Transverse colon (tissue), 4 donors: ENCODE measurements around the gene SHB.

Experiments
- EP300 ChIP-seq: sonication (generic); formaldehyde crosslinking; IDR thresholded peaks from one replicate; pipeline ENCODE4 v1.6.1; 2017; ENCODE audit warnings: antibody characterized with exemption, low read depth
- POLR2AphosphoS5 ChIP-seq, 3 donors: sonication (generic); formaldehyde crosslinking; IDR thresholded peaks; one replicate each; pipeline ENCODE4 v1.6.1; 2016; ENCODE audit warnings: antibody characterized with exemption in 3 of 3
- TF ChIP-seq, protein P1 (sequence below), 5 experiments: fragments of 200-600 bp in 3 of 5; fragments of 450-650 bp in 2 of 5; sonication (generic) in 3 of 5; IDR thresholded peaks; 1 replicate in 2 of 5; 2 replicates in 3 of 5; pipeline ENCODE4 v1.5.1; 2016 to 2017; ENCODE audit warnings: antibody characterized with exemption in 5 of 5, inconsistent platforms in 3 of 5, mild to moderate bottlenecking in 2 of 5, moderate library complexity in 1 of 5

DNA sequence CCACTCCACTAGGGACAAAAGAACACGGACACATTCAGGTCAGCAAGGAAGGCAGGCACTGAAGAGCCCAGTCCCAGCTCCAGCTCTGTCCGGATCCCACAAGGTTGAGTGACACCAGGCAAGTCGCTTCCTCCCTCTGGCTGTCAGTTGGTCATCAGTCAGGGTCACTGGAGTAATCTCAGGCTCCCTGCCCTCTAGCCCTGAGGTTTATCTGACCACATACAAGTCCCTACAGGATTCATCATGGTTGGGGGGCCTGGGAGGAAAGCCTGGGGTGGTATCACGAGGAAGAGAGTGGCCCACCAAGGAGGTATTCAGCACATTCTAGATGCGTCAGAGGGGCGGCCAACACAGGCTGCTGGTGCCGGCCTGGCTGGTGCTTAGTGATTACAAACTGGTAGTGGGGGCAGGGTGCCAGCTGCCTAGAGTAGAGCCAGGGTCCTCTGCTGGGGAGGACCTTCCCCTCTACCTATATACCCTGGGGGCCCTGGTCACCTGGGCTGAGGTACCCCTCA, 81.5 kb downstream of the SHB start:
- TF ChIP-seq EP300 (no peak), POLR2AphosphoS5 (IDR thresholded peaks at IDR 0.05) (no peak)
- TF ChIP-seq, protein P1, sequence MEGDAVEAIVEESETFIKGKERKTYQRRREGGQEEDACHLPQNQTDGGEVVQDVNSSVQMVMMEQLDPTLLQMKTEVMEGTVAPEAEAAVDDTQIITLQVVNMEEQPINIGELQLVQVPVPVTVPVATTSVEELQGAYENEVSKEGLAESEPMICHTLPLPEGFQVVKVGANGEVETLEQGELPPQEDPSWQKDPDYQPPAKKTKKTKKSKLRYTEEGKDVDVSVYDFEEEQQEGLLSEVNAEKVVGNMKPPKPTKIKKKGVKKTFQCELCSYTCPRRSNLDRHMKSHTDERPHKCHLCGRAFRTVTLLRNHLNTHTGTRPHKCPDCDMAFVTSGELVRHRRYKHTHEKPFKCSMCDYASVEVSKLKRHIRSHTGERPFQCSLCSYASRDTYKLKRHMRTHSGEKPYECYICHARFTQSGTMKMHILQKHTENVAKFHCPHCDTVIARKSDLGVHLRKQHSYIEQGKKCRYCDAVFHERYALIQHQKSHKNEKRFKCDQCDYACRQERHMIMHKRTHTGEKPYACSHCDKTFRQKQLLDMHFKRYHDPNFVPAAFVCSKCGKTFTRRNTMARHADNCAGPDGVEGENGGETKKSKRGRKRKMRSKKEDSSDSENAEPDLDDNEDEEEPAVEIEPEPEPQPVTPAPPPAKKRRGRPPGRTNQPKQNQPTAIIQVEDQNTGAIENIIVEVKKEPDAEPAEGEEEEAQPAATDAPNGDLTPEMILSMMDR (IDR thresholded peaks at IDR 0.05): no peak
